BLaER1 (cell line): ENCODE measurements around the gene ACOT11.

Source experiments
- H3K27ac ChIP-seq: shearing (Covaris generic); formaldehyde crosslinking; 2 replicates; pipeline ENCODE4 v1.8.1; 2022
- H3K27me3 ChIP-seq: shearing (Covaris generic); formaldehyde crosslinking; 2 replicates; pipeline ENCODE4 v1.8.1; 2022
- H3K36me3 ChIP-seq: shearing (Covaris generic); formaldehyde crosslinking; 2 replicates; pipeline ENCODE4 v1.8.1; 2022
- H3K4me1 ChIP-seq: shearing (Covaris generic); formaldehyde crosslinking; 2 replicates; pipeline ENCODE4 v1.8.1; 2022
- H3K4me2 ChIP-seq: shearing (Covaris generic); formaldehyde crosslinking; 2 replicates; pipeline ENCODE4 v1.8.1; 2022
- H3K4me3 ChIP-seq: shearing (Covaris generic); formaldehyde crosslinking; 2 replicates; pipeline ENCODE4 v1.8.1; 2022
- H3K9ac ChIP-seq: shearing (Covaris generic); formaldehyde crosslinking; 2 replicates; pipeline ENCODE4 v1.8.1; 2022
- H3K9me3 ChIP-seq: shearing (Covaris generic); formaldehyde crosslinking; 2 replicates; pipeline ENCODE4 v1.8.1; 2022
- H4K20me1 ChIP-seq: shearing (Covaris generic); formaldehyde crosslinking; 2 replicates; pipeline ENCODE4 v1.8.1; 2022
- Cebpa-rat ChIP-seq: shearing (Covaris generic); IDR thresholded peaks from 2 replicates; pipeline ENCODE4 v1.8.1; 2022

The ACOT11 gene

GRCh38 chr1:54643736-54644135 lies 95.7 kb downstream of the ACOT11 start:
- no peak overlapping the region for H3K9ac ChIP-seq
- no peak overlapping the region for H3K4me2 ChIP-seq
- H3K36me3 ChIP-seq = no peaks in the 10 kb centered on the region
- no peaks in the 10 kb centered on the region for H3K27me3 ChIP-seq
- H3K4me3 ChIP-seq = no peak overlapping the region
- no peaks in the 10 kb centered on the region for H4K20me1 ChIP-seq
- H3K9me3 ChIP-seq = peaks cover 16% of the 10 kb centered on the region
- no peak for TF ChIP-seq Cebpa-rat
- no peak overlapping the region for H3K27ac ChIP-seq
- no peaks in the 10 kb centered on the region for H3K4me1 ChIP-seq

DNA sequence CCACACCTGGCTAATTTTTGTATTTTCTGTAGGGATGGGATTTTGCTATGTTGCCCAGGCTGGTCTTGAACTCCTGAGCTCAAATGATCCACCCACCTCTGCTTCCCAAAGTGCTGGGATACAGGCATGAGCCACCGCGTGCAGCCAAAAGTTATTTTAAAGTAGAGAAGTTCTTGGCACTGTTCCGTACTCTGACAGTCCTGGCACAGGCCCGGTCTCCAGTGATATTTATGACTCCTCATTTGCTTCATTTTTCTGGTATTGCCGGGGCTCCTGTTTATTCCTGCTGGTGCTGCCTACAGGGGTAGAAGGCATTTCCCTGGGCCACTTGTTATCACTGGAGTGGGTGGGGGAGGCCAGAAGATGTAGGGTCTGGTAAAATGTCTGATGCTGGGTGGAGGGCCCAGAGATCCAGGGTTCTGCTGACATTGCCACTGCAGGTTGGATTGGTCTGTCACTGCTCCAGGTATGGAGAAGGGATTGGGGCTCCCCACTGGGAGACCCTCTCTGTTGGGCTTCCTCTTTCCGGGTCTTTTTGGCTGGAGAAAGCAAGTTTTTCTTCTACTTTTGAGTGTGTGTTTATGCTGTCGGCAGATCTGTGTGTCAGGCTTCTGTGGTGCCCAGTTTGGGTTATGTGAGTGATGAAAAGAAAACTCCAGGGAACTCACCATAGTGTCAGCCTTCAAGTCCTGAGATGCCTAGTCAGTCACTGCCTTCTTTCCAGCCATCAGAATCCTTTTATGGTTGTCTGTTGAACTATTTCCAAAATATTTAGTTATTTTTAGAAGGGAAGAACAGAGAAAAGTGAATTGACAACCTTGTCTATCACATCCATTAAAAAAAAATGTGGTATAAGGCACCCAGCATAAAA lies 98.0 kb downstream of the ACOT11 start:
- Histone ChIP-seq H3K9me3 (peaks cover 16% of the 10 kb centered on the region), H3K4me2 (no peak overlapping the region), H3K36me3 (no peaks in the 10 kb centered on the region), H3K27me3 (no peaks in the 10 kb centered on the region), H3K9ac (no peak overlapping the region), H3K4me3 (no peak overlapping the region), H3K27ac (no peak overlapping the region), H4K20me1 (no peaks in the 10 kb centered on the region), H3K4me1 (no peaks in the 10 kb centered on the region)
- no peak for TF ChIP-seq Cebpa-rat

GRCh38 chr1:54649130-54649898 lies 101.3 kb downstream of the ACOT11 start:
- no peaks in the 10 kb centered on the region for H3K4me1 ChIP-seq
- H3K36me3 ChIP-seq = no peaks in the 10 kb centered on the region
- H3K27ac ChIP-seq = no peak overlapping the region
- no peaks in the 10 kb centered on the region for H3K27me3 ChIP-seq
- H3K9ac ChIP-seq = no peak overlapping the region
- H3K4me2 ChIP-seq = no peak overlapping the region
- H3K9me3 ChIP-seq = peaks cover 8% of the 10 kb centered on the region; the same call in 1 of the 2 replicates
- TF ChIP-seq Cebpa-rat = no peak
- H3K4me3 ChIP-seq = no peak overlapping the region
- no peaks in the 10 kb centered on the region for H4K20me1 ChIP-seq

DNA sequence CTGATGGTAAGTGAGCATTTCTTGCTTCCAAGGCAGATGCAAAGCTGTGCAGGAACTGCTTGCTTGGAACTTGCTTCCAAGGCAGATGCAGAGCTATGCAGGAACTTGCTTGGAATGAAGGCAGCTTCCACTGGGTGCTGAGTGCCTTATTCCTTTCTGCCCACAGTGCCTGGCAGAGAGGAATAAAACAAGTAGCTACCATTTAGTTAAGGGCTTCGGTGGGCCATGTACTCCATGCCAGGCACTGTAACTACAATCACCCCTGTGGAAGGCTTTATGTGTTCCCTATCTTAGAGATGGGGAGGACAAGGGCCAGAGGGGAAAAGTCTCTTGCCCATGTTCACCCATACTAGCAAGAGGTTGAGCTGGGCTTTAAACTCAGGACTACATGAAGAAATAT lies 101.9 kb downstream of the ACOT11 start:
- no peak overlapping the region for H3K9ac ChIP-seq
- H3K27me3 ChIP-seq = no peaks in the 10 kb centered on the region
- no peaks in the 10 kb centered on the region for H4K20me1 ChIP-seq
- 0 out of 2 replicates have a peak, but pooled peaks cover 2% of the 10 kb centered on the region for H3K9me3 ChIP-seq
- no peak overlapping the region for H3K4me2 ChIP-seq
- H3K27ac ChIP-seq = no peak overlapping the region
- H3K36me3 ChIP-seq = no peaks in the 10 kb centered on the region
- no peak for TF ChIP-seq Cebpa-rat
- no peak overlapping the region for H3K4me3 ChIP-seq
- no peaks in the 10 kb centered on the region for H3K4me1 ChIP-seq

DNA sequence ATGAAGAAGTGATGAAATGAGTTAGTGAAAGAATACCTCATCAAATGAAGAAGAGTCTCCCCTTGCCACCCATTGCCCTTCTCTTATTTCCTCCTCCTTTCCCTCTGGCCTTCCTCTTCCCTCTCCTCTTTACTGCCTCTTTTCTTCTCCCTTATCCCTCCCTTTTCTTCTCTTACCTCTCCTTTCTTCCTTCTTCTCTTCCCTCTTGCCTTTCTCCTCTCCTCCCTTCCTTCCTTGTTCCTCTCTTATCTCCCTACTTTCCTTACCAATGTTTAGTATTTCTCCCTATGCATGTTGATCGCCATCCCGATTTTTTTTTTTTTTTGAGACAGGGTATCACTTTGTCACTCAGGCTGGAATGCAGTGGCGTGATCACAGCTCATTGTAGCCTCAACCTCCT lies 102.4 kb downstream of the ACOT11 start:
- TF ChIP-seq Cebpa-rat = no peak

DNA sequence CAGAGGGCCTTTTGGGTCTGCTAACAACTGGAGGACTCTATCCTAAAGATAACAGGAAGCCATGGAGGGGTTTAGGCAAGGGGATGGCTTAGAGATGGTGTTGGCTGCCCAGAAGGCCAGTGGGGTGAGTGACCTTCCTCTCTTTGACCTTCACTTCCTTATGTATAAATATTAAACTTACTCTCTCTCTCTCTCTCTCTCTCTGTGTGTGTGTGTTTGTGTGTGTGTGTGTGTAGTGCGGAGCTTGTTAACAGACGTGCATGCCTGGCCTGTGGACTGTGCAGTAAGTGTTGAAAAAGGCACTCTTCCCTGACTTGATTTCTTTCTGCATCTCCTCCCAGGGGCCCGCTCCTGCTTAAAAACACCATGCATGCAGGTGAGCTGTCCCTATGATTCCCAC lies 103.6 kb downstream of the ACOT11 start:
- Histone ChIP-seq H3K27ac (no peak overlapping the region), H3K36me3 (no peaks in the 10 kb centered on the region), H3K4me1 (no peaks in the 10 kb centered on the region), H3K4me3 (no peak overlapping the region), H3K9ac (no peak overlapping the region), H3K9me3 (no peaks in the 10 kb centered on the region), H3K4me2 (no peak overlapping the region), H3K27me3 (no peaks in the 10 kb centered on the region), H4K20me1 (no peaks in the 10 kb centered on the region)
- no peak for TF ChIP-seq Cebpa-rat

More for the DNA sequence above, 102.4 kb downstream of the ACOT11 start:
- Histone ChIP-seq H3K36me3 (no peaks in the 10 kb centered on the region), H3K9me3 (no peaks in the 10 kb centered on the region), H3K4me1 (no peaks in the 10 kb centered on the region), H4K20me1 (no peaks in the 10 kb centered on the region), H3K9ac (no peak overlapping the region), H3K27me3 (no peaks in the 10 kb centered on the region), H3K4me3 (no peak overlapping the region), H3K4me2 (no peak overlapping the region), H3K27ac (no peak overlapping the region)

DNA sequence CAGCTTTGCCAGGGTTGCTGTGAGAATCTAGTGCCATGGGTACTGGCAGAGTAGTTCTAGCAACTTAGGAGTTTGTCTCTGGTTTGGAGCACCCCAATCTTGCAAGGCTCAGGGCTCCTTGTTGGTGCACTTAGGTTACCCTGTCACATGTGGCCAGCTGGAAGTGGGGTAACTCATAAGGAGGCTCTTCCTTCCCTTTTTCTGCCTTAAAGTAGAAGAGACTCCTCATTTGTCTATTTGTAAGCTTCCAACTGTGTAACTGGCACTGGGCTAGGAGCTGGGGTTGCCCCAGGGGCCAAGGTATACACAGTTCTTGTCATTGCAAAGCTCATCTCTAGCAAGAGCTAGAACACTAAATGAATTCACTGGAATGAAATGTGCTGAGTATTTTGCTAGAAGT lies 104.1 kb downstream of the ACOT11 start:
- Histone ChIP-seq H4K20me1 (no peaks in the 10 kb centered on the region), H3K4me1 (no peaks in the 10 kb centered on the region), H3K4me2 (no peak overlapping the region), H3K9me3 (no peaks in the 10 kb centered on the region), H3K9ac (no peak overlapping the region), H3K36me3 (no peaks in the 10 kb centered on the region), H3K27ac (no peak overlapping the region), H3K4me3 (no peak overlapping the region), H3K27me3 (no peaks in the 10 kb centered on the region)
- TF ChIP-seq Cebpa-rat = no peak

DNA sequence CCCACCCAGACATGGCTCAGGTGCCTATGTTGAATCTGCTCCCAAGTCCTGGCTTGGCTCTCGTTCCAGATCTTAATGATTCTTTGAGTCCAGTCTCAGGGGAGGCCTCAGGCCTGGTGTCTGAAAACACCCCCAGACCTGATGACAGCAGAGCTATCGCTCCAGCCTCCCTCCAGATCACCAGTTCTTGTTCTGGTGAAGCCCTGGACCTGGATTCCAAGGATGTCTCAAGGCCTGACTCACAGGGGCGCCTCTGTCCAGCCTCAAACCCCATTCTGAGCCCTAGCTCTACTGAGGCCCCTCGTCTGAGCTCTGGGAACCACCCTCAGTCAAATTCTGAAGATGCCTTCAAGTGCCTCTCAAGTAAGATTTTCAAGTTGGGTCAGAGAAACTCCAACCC lies 105.0 kb downstream of the ACOT11 start:
- H3K4me1 ChIP-seq = no peaks in the 10 kb centered on the region
- H3K4me3 ChIP-seq = no peak overlapping the region
- H3K27ac ChIP-seq = no peak overlapping the region
- no peaks in the 10 kb centered on the region for H3K36me3 ChIP-seq
- no peak for TF ChIP-seq Cebpa-rat
- peaks cover 5% of the 10 kb centered on the region for H3K9me3 ChIP-seq
- H4K20me1 ChIP-seq = no peaks in the 10 kb centered on the region
- no peak overlapping the region for H3K4me2 ChIP-seq
- H3K9ac ChIP-seq = no peak overlapping the region
- no peaks in the 10 kb centered on the region for H3K27me3 ChIP-seq

DNA sequence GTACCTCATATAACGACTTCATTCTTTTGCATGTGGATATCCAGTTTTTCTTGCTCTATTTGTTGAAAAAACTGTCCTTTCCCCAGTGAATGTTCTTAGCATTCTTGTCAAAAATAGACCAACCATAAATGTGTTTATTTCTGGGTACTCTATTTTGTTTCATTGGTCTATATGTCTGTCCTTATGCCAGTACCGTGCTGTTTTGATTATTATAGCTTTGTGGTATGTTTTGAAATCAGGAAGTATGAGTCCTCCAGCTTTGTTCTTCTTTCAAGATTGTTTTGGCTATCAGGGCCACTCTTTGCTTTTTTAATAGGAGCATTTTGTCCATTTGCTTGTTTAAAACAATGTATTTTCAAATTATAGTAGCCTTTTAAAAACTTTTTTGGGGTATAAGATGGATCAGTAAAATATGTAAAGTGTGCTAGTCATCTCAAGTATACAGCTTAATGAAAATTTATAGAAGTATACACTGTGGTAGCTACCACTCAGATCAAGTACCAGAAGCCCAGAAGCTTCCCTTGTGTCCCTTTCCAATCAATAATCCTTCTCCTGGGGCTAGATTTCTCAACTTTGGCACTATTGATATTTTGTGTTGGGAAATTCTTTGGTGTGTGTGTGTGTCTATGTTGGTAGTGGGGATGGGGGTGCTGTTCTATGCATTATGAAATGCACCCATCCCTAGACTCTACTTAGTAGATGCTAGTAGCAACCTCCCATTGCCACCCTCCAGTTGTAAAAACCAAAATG lies 110.3 kb downstream of the ACOT11 start:
- Histone ChIP-seq H3K27ac (no peak overlapping the region), H3K4me2 (no peak overlapping the region), H3K4me1 (no peaks in the 10 kb centered on the region), H3K36me3 (no peaks in the 10 kb centered on the region), H3K9ac (no peak overlapping the region), H3K27me3 (no peaks in the 10 kb centered on the region), H3K4me3 (no peak overlapping the region), H3K9me3 (peaks cover 23% of the 10 kb centered on the region), H4K20me1 (no peaks in the 10 kb centered on the region)
- no peak for TF ChIP-seq Cebpa-rat
